ENCODE measurements around the gene SCNN1G.
"Not testable (repeated sequence)": the region's sequence is repeated elsewhere in the genome, so short reads cannot be mapped to it uniquely, and the experiment has no call there.

SCNN1G gene, protein sequence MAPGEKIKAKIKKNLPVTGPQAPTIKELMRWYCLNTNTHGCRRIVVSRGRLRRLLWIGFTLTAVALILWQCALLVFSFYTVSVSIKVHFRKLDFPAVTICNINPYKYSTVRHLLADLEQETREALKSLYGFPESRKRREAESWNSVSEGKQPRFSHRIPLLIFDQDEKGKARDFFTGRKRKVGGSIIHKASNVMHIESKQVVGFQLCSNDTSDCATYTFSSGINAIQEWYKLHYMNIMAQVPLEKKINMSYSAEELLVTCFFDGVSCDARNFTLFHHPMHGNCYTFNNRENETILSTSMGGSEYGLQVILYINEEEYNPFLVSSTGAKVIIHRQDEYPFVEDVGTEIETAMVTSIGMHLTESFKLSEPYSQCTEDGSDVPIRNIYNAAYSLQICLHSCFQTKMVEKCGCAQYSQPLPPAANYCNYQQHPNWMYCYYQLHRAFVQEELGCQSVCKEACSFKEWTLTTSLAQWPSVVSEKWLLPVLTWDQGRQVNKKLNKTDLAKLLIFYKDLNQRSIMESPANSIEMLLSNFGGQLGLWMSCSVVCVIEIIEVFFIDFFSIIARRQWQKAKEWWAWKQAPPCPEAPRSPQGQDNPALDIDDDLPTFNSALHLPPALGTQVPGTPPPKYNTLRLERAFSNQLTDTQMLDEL

GRCh38 chr16:23182679-23183542, at the start of gene SCNN1G:
Gene SCNN1G (plus strand): TSS chr16:23182745. CDS start chr16:23186272, 3,527 bp downstream.
- DNase-seq = no peak

DNA sequence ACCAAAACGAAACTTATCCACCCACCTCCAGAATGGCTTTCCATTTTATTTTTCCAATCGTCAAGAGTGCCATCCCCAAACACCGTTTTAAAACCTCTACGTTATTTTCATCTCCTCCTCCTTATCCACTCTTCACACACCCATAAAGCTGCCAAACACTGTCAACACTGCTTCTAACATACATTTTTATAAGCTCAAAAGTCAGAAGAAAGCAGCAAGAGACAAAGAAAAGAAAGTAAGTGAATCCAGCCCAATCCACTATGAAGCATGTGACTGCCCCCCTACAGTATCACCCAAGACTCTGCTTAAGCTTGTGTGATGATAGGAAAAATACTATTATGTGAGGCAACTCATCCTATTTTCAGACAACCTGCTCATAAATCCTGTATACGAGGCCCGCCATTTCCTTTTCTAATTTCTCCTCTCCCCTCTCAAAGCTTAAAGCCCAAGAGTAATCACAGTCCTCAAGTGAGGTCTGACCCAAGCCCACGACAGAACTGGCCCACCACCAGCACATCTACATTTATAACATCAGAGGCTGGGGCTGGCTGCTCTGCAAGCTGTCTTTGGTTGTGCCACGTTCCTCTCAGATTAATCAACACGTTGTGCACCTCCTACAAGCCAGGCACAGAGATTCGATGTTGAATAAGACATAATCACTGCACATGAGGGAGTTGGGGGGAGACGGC, 49.6 kb upstream of the SCNN1G start:
- DNase-seq = no peak

DNA sequence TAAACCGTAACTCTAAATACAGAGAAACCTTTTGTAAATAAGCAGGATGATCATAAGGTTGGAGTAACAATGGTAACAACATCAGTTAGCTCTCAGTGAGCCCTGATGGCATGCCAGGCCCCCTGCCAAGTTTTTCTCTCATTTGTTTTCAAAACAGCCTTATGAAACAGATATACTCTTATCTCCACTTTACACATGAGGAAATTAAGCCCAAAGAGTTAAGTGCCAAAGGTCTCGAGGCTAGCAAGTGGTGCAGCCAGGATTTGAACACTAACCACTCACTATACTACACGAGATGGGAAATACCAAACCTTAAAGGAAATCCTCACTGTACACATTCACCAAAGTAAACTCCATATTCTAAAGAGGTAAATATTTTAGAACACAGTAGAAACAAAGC, 48.3 kb upstream of the SCNN1G start:
- DNase-seq = no peak

DNA sequence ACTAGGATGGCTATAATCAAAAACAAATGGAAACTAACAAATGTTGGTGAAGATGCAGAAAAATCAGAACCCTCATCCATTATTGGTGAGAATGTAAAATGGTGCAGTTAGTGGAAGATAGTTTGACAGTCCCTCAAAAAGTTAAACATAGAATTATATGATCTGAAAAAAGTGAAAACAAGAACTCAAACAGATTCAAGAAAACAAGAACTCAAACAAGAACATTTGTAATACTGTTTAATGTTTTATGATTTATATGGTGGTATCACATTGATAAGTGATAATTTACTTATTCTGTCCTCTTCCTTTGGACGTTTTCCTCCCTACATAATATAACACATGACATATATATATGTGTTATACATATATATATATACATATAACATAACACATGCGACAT, 45.3 kb upstream of the SCNN1G start:
- no peak for DNase-seq

DNA sequence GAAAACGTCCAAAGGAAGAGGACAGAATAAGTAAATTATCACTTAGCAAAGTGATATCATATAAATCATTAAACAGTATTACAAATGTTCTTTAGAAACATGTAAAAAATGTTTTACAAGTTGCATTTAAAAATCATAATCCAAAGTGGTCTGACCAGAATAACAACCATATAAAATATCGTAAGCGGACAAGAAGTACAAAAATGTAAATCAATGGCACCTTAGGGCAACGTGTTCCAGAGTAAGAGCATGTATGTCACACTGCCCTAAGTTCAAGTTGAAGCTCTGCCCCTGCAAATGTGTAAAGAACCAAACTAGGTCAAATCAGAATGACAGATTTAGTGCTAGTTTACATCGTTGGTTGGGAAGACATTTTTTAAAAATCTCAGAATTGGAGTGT, 44.7 kb upstream of the SCNN1G start:
- DNase-seq = no peak

GRCh38 chr16:23140107-23140506, 42.4 kb upstream of the SCNN1G start:
- no peak for DNase-seq

DNA sequence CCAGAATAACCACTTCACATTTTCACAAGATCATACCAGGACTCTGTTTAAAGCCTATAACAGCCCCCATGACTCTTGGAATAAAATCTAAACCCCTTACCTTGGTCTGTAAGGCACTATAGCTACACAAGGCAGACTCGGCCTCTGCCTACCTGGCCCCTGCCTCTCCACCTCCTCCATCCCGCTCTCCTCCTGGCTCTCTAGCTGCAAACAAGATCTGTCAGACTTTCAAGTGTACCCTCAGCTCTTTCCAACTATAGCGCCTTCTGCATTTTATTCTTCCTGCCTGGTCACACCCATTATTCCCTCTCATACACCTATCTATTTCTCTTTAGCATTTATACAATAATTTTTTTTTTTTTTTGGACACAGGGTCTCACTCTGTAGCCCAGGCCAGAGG, 41.5 kb upstream of the SCNN1G start:
- no peak for DNase-seq

- DNase-seq = no peak
These were observed 41.0 kb upstream of the SCNN1G start for GRCh38 chr16:23141500-23141899.

GRCh38 chr16:23141959-23142740, 40.4 kb upstream of the SCNN1G start:
- no peak for DNase-seq

DNA sequence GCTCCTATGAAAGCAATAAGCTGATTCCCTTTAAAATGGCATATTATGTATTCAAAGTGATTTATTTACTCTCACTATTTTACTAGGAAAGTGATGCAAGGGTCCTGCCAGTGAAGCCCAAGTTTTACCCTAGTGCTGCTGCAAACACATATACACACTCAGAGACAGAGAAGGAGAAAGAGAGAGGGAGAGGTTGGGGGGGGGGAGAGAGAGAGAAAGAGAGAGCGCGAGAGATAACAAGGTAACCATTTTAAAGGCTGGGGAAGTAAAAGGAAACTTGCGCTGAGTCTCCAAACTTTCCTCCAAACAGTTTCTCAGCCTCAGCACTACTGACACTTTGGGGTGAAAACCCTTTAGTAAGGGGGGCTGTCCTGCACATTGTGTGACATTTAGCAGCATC, 39.2 kb upstream of the SCNN1G start:
- no peak for DNase-seq

GRCh38 chr16:23144393-23144792, 38.2 kb upstream of the SCNN1G start:
- DNase-seq = not testable (repeated sequence)

GRCh38 chr16:23145186-23145585, 37.4 kb upstream of the SCNN1G start:
- DNase-seq = no peak

DNA sequence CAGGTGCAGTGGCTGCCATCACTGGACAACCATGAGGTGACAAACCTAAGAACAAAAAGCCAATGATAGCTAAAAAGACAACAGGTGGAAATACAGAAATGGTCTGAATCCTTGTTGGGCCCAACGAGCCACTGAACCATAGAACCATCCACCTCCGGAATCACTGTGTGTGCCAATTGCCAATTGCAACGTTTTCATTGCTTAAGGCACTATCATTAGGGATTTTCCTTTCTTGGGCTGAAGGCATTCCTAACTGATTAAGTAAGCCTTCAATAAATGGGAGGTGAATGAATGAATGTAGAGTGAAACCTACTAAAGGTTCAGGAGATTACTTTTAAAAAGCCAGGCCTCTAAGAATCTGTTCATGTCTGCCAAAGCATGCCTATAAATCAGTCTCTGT, 36.9 kb upstream of the SCNN1G start:
- no peak for DNase-seq

DNA sequence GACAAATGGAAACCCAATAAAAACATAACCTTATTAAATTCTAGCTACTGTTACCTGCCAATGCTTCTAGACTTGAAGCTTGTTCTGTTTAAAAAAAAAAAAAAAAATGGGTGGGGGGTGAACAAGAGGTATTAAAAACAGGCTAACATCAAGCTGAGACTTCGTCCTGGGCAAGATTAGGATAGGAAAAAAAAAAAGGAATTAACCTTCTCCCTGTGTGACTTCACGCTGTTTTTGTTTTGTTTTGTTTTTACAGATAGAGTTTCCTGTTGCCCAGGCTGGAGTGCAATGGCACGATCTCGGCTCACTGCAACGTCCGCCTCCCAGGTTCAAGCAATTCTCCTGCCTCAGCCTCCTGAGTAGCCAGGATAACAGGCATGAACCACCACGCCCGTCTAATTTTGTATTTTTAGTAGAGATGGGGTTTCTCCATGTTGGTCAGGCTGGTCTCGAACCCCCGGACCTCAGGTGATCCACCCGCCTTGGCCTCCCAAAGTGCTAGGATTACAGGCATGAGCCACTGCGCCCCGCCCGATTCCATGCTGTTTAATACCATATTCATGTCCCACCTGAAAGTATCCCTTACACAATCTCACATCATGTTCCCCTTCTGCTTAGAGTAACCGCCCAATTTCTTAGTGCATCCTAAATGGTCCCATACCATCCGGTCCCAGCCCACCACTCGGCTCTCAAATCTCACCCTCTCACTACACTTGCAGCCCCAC, 35.5 kb upstream of the SCNN1G start:
- DNase-seq = no peak

- DNase-seq = no peak
These were observed 34.9 kb upstream of the SCNN1G start for GRCh38 chr16:23147666-23148065.

GRCh38 chr16:23148166-23148512, 34.4 kb upstream of the SCNN1G start:
- DNase-seq = no peak

DNA sequence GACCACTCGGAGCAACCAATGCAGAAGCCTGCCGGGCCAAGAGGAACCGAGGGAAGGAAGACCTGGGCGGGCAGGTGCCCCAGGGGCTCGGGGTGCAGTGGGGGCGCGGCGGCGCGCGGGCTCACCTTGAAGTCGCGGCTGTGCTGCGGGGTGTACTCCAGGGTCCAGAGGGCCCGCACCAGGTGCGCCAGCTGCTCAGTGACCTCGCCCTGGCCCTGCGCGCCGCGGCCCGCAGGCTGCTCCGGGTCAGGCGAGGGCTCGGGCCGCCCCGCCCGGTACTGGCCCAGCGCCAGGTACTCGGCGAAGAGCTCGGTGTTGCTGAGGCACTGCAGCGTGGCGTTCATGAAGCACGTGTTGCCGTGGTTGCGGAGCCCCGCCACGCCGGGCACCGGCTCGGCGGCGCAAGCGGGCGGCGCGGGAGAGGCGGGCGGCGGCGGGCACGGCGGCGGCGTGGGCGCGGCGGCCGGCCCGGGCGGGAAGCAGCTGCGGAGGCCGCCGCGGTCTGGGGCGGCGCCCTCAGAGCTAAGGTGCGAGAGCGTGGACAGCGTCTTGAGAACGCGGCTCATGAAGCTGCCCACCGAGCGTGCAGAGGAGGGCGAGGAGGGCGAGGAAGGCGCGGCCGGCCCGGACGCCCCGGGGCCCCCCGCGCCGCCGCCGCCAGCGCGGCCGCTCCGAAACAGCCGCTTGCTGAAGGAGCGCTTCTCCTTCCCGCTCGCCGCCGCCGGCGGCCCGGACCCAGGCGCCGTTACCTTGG, 33.9 kb upstream of the SCNN1G start:
- peak; percentile 67 for DNase-seq

GRCh38 chr16:23149267-23149992, 33.1 kb upstream of the SCNN1G start, which contains the start of gene USP31:
Gene USP31 (minus strand): TSS chr16:23149452. CDS start chr16:23149270, 182 bp downstream.
- DNase-seq = peak; percentile 90

DNA sequence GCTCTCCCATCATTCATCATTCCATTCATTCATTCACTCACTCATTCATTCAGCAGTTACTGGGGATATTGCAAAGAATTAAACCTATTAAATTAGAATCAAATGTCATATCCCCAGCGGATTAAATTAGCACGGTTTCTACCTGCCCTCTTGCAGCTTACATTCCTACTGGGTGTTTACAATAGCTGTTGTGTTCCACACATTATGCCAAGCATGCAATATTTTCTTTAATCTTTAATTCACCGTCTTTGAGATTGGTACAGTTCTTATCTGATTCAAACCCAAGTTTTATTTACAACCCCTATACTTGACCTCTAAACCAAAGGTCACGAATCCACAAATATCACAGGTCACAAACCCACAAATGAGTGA, 32.6 kb upstream of the SCNN1G start:
- no peak for DNase-seq

Measured in activated T-cell treated with anti-CD3 and anti-CD28 coated beads, Interleukin-2, amount 50 U/mL, for 1 hour (primary cell).